Neural cell (in vitro differentiated cells): ENCODE data around the gene ERBB4. TPM values are rescaled to one million over a fixed set of nuclear protein-coding genes. Genes with fewer than 3 reads are reported as not detected.

Experiments used
- H2AFZ ChIP-seq: fragments of 200-600, 300-800 bp; sonication (generic), shearing (Covaris generic); 2 replicates; pipeline ENCODE4 v1.6.0; 2014; ENCODE audit warnings: low read depth, mild to moderate bottlenecking, antibody characterized with exemption, low read length, moderate library complexity
- H3F3A ChIP-seq: fragments of 200-600 bp; shearing (Covaris generic); 2 replicates; pipeline ENCODE4 v1.6.1; 2016; ENCODE audit warnings: mild to moderate bottlenecking, moderate library complexity, mixed read lengths, antibody characterized with exemption, low read length; ENCODE audit not compliant: insufficient read depth, poor library complexity, severe bottlenecking
- H3K27ac ChIP-seq: fragments of 200-600, 300-800 bp; sonication (generic), shearing (Covaris generic); 2 replicates; pipeline ENCODE4 v1.5.1; 2014; ENCODE audit warnings: mild to moderate bottlenecking, low read length, moderate library complexity
- H3K27me3 ChIP-seq: fragments of 300-800, 200-600 bp; sonication (generic), shearing (Covaris generic); 2 replicates; pipeline ENCODE4 v1.6.0; 2014; ENCODE audit warnings: mild to moderate bottlenecking, low read depth, low read length, moderate library complexity; ENCODE audit not compliant: insufficient read depth
- H3K36me3 ChIP-seq: fragments of 300-800, 200-600 bp; sonication (generic), shearing (Covaris generic); 2 replicates; pipeline ENCODE4 v1.5.1; 2014; ENCODE audit warnings: mild to moderate bottlenecking, antibody characterized with exemption, low read length, moderate library complexity; ENCODE audit not compliant: insufficient read depth
- H3K4me2 ChIP-seq: fragments of 300-800, 200-600 bp; sonication (generic), shearing (Covaris generic); 2 replicates; pipeline ENCODE4 v1.6.0; 2014; ENCODE audit warnings: mild to moderate bottlenecking, low read length
- H3K4me3 ChIP-seq: fragments of 300-800, 200-600 bp; sonication (generic), shearing (Covaris generic); 2 replicates; pipeline ENCODE4 v1.5.1; 2014; ENCODE audit warnings: mild to moderate bottlenecking, low read length, moderate library complexity
- H3K79me2 ChIP-seq: fragments of 200-600 bp; shearing (Covaris generic); replicated peaks from 2 replicates; pipeline ENCODE4 v1.6.0; 2014; ENCODE audit warnings: mild to moderate bottlenecking, low read length, moderate library complexity; ENCODE audit not compliant: insufficient read depth
- H3K9ac ChIP-seq: fragments of 300-800, 200-600 bp; sonication (generic), shearing (Covaris generic); 2 replicates; pipeline ENCODE4 v1.6.1; 2016; ENCODE audit warnings: mild to moderate bottlenecking, low read length, mixed read lengths
- H3K9me2 ChIP-seq: fragments of 200-600 bp; shearing (Covaris generic); 2 replicates; pipeline ENCODE4 v1.6.1; 2016; ENCODE audit warnings: mild to moderate bottlenecking, low read length, mixed read lengths; ENCODE audit not compliant: insufficient read depth
- H3K9me3 ChIP-seq: fragments of 200-600, 300-800 bp; sonication (generic), shearing (Covaris generic); 2 replicates; pipeline ENCODE4 v1.6.1; 2016; ENCODE audit warnings: mild to moderate bottlenecking, mixed run types, low read length, moderate library complexity, mixed read lengths
- H4K20me1 ChIP-seq: fragments of 200-600 bp; shearing (Covaris generic); 2 replicates; pipeline ENCODE4 v1.6.1; 2016; ENCODE audit warnings: mild to moderate bottlenecking, mixed run types; ENCODE audit not compliant: insufficient read depth
- EP300 ChIP-seq: fragments of 450-650 bp; conservative IDR thresholded peaks from 2 replicates; pipeline ENCODE4 v1.6.1; 2014; ENCODE audit warnings: antibody characterized with exemption, mild to moderate bottlenecking, moderate library complexity; ENCODE audit not compliant: poor library complexity, severe bottlenecking
- EZH2 ChIP-seq: fragments of 200-600, 300-800 bp; shearing (Covaris generic), sonication (generic); IDR thresholded peaks from 2 replicates; pipeline ENCODE4 v1.6.1; 2014; ENCODE audit warnings: antibody characterized with exemption, low read length, borderline replicate concordance, mild to moderate bottlenecking; ENCODE audit not compliant: insufficient read depth, poor library complexity, severe bottlenecking
- MXI1 ChIP-seq: fragments of 450-650 bp; conservative IDR thresholded peaks from 2 replicates; pipeline ENCODE4 v1.6.1; 2014; ENCODE audit warnings: antibody characterized with exemption, mild to moderate bottlenecking; ENCODE audit not compliant: poor library complexity, severe bottlenecking
- POLR2AphosphoS5 ChIP-seq: IDR thresholded peaks from 2 replicates; pipeline ENCODE4 v1.6.1; 2012
- RAD21 ChIP-seq: fragments of 450-650 bp; conservative IDR thresholded peaks from 2 replicates; pipeline ENCODE4 v1.6.1; 2014; ENCODE audit warnings: antibody characterized with exemption, mild to moderate bottlenecking, moderate library complexity
- SMC3 ChIP-seq: fragments of 450-650 bp; conservative IDR thresholded peaks from 2 replicates; pipeline ENCODE4 v1.6.1; 2014; ENCODE audit warnings: antibody characterized with exemption, mild to moderate bottlenecking, moderate library complexity; ENCODE audit not compliant: poor library complexity
- TAF1 ChIP-seq: IDR thresholded peaks from 2 replicates; pipeline ENCODE4 v1.6.1; 2012; ENCODE audit warnings: low read depth
- polyA plus RNA-seq: library from polyadenylated mRNA; depleted of rRNA; stranded (reverse); fragments of >200 nt; gene quantifications from 2 replicates; pipeline ENCODE4 v1.2.3, GENCODE V29; 2014
- TF ChIP-seq, protein P1 (sequence below): fragments of 450-650 bp; IDR thresholded peaks from 2 replicates; pipeline ENCODE4 v1.5.1; 2014; ENCODE audit warnings: antibody characterized with exemption, mild to moderate bottlenecking, moderate library complexity; ENCODE audit not compliant: poor library complexity, severe bottlenecking
- TF ChIP-seq, protein P2 (sequence below): IDR thresholded peaks from 2 replicates; pipeline ENCODE4 v1.6.1; 2012; ENCODE audit warnings: borderline replicate concordance

The ERBB4 gene
- polyA plus RNA-seq, 1 donor from 2014 or later: 0.69 TPM

DNA sequence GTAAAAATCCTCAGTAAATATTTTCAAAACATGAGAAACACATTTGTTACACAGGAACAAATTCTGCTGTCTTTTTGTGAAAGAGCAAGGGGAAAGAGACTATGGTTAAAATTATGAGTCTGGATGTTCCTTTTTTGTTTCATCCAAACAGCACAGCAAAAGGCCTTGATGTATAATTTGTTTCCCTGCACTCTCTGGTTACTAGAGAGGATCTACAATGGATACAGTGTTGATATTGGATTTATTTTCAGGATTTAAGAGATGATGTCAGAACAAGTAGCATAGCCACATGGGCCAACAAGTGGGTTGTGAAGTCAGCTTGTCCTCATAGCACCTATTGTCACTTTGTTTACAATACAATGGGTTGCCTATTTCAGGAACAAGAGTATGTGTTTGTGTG, 11.3 kb upstream of the ERBB4 start:
- Histone ChIP-seq H3K9me3 (no peaks in the 10 kb centered on the region), H3K9me2 (no peaks in the 10 kb centered on the region), H4K20me1 (no peaks in the 10 kb centered on the region), H3K9ac (no peak overlapping the region), H3K79me2 (no peaks in the 10 kb centered on the region), H3K27me3 (no peaks in the 10 kb centered on the region), H2AFZ (no peak overlapping the region), H3K4me3 (no peak overlapping the region), H3K36me3 (no peaks in the 10 kb centered on the region), H3K4me2 (no peak overlapping the region), H3F3A (no peaks in the 10 kb centered on the region), H3K27ac (no peak overlapping the region)
- TF ChIP-seq SMC3 (no peak), EP300 (no peak), POLR2AphosphoS5 (no peak), TAF1 (no peak), EZH2 (no peak), MXI1 (no peak), RAD21 (no peak)
- TF ChIP-seq, protein P1, sequence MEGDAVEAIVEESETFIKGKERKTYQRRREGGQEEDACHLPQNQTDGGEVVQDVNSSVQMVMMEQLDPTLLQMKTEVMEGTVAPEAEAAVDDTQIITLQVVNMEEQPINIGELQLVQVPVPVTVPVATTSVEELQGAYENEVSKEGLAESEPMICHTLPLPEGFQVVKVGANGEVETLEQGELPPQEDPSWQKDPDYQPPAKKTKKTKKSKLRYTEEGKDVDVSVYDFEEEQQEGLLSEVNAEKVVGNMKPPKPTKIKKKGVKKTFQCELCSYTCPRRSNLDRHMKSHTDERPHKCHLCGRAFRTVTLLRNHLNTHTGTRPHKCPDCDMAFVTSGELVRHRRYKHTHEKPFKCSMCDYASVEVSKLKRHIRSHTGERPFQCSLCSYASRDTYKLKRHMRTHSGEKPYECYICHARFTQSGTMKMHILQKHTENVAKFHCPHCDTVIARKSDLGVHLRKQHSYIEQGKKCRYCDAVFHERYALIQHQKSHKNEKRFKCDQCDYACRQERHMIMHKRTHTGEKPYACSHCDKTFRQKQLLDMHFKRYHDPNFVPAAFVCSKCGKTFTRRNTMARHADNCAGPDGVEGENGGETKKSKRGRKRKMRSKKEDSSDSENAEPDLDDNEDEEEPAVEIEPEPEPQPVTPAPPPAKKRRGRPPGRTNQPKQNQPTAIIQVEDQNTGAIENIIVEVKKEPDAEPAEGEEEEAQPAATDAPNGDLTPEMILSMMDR: no peak
- TF ChIP-seq, protein P2, sequence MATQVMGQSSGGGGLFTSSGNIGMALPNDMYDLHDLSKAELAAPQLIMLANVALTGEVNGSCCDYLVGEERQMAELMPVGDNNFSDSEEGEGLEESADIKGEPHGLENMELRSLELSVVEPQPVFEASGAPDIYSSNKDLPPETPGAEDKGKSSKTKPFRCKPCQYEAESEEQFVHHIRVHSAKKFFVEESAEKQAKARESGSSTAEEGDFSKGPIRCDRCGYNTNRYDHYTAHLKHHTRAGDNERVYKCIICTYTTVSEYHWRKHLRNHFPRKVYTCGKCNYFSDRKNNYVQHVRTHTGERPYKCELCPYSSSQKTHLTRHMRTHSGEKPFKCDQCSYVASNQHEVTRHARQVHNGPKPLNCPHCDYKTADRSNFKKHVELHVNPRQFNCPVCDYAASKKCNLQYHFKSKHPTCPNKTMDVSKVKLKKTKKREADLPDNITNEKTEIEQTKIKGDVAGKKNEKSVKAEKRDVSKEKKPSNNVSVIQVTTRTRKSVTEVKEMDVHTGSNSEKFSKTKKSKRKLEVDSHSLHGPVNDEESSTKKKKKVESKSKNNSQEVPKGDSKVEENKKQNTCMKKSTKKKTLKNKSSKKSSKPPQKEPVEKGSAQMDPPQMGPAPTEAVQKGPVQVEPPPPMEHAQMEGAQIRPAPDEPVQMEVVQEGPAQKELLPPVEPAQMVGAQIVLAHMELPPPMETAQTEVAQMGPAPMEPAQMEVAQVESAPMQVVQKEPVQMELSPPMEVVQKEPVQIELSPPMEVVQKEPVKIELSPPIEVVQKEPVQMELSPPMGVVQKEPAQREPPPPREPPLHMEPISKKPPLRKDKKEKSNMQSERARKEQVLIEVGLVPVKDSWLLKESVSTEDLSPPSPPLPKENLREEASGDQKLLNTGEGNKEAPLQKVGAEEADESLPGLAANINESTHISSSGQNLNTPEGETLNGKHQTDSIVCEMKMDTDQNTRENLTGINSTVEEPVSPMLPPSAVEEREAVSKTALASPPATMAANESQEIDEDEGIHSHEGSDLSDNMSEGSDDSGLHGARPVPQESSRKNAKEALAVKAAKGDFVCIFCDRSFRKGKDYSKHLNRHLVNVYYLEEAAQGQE: no peak

DNA sequence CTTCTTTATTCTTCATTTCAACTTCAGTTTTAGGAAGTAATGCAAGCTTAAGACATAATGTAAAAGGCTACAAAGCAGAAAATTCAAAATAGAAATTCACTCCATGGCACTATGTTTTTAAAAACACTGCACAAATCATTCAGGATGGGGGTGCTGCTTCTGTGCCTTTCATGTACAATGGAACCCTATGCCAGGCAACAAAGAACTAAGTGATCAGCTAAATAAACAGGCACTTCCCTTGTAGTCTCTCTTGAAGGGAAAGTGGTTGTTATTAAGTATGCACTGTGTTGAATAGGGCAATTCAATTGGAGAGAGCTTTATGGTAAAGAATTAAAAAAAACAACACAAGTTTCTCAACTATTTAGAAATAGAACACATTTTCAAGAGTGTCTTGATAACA, 10.9 kb upstream of the ERBB4 start:
- H3K27ac ChIP-seq: no peak overlapping the region
- no peak overlapping the region for H3K9ac ChIP-seq
- H3K4me2 ChIP-seq: no peak overlapping the region
- no peaks in the 10 kb centered on the region for H3K9me2 ChIP-seq
- H3K79me2 ChIP-seq: no peaks in the 10 kb centered on the region
- H3K36me3 ChIP-seq: no peaks in the 10 kb centered on the region
- H3K4me3 ChIP-seq: no peak overlapping the region
- no peaks in the 10 kb centered on the region for H4K20me1 ChIP-seq
- TF ChIP-seq, protein P1: no peak
- TF ChIP-seq POLR2AphosphoS5: no peak
- no peaks in the 10 kb centered on the region for H3K9me3 ChIP-seq
- H3K27me3 ChIP-seq: no peaks in the 10 kb centered on the region
- no peak overlapping the region for H2AFZ ChIP-seq
- no peaks in the 10 kb centered on the region for H3F3A ChIP-seq
